ENCODE results near the gene PLAA.
"Not testable (repeated sequence)": the region's sequence is repeated elsewhere in the genome, so short reads cannot be mapped to it uniquely, and the experiment has no call there.

Gene PLAA

DNA sequence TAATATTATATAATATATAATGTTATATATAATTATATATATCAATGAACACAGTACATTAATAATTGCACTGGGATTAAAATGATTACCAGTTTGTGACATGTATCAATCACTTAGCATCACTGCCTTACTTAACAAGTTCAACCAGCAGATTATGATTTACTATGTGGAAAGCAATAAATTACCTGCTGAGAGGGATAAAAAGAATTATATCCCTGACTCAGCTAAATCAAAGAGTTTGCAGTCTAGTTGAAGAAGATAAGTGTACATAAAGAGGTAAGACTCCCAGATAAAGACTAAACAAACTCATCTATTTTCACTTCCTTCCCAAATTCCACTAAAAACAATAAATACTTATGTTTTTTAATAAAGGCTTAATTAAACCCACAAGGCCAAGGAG, 11.2 kb downstream of the PLAA start:
- DNase-seq = no peak

- no peak for DNase-seq
Measured at GRCh38 chr9:26928902-26929495, 18.0 kb downstream of the PLAA start.

GRCh38 chr9:26925609-26926008, 21.4 kb downstream of the PLAA start:
- no peak for DNase-seq

DNA sequence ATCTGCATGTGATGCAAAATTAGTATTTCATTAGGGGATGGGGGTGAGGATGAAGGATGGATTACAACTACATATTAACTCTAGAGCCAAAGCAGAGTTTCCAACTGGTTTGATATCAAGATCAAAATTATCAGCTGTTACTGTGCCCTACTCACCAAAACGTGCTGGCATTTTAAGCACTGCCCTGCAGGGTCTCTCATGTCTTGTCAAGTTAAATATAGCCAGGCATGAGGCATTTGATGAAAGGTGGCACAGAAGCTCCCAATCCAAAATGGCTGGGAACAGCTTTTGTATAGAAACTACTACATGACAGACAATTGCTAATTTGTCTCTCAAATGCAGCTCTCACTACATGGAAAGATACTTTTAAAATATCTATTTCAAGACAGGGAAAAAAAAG, 27.3 kb downstream of the PLAA start:
- no peak for DNase-seq

- DNase-seq = no peak
Measured at GRCh38 chr9:26913138-26913668, 33.8 kb downstream of the PLAA start.

GRCh38 chr9:26904671-26905070, 42.4 kb downstream of the PLAA start:
- DNase-seq = no peak

GRCh38 chr9:26904070-26904469, 43.0 kb downstream of the PLAA start:
- DNase-seq = no peak

DNA sequence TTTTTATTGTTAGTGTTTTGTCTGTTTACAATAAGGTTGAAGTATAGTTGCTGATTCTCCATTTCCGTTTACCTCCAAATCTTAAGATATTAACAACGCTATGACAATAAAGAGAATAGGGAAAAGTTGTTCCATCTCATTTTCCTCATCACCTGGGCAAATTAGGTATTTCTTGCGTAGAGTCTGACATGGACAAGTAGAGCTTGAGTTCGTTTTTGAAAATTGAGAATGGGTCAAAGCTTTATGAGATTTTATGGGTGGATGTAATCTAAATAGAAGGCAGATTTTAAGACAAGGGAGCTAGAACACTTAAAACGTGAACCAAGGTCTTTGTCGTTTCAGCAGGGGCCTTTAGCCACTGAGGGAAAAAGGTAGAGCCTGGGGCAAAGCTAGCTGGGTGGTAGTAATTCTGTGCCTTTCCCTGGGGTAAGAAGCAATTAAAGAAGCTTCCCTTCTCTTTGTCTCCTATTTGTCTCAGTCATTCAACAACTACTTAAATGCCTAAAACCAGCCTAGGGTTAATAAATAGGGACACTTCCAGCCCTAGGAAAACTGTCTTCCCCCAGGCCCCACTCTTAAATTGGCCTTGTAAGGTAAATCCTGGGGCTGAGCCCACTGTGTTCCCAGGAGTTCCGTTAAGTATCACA, 53.9 kb downstream of the PLAA start:
- DNase-seq = no peak

DNA sequence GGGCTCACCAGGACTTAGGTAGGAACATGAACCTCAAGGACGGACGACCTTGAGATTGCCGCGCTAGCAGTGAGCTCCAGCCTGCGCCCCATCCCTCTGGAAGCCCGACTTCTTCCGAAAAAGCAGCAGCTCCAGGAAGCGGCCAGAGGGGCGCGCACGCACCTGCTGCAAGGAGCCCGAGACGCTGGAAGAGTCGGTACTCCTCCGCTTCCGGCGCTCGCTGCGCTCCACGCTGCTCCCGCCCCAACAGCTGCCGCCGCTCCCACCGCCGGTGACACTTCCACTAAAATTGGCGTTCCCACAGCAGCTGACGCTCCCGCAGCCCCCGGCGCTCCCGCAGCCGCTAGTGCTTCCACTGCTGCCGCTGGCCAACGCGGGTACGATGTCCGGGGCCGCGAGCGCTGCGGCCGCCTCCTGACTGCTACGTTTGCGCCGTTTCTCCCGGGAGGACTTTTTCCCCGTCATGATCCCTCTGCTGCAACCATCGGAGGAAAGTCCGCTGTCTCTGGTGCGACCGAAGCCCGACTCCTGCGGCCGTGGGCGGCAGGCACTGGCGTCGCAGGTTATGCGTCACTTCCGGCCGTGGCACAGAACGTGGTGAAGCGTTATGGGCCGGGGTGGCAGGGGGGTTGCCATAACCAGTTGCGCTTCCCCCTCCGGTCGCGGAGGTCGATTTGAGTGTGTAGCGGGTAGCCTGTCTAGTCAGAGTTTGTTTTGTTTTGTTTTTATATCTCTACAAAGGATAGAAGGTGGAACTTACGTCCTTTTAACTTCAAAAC, 54.6 kb downstream of the PLAA start, which contains the start of gene CAAP1:
CAAP1 (minus strand) TSS at position 552 of the 779 bp plus-strand sequence; CDS start at position 465, 87 bp downstream.
- DNase-seq = peak; percentile 17 to 95 (median 86)

- no peak for DNase-seq
Measured at GRCh38 chr9:26891726-26892125, 55.3 kb downstream of the PLAA start.

GRCh38 chr9:26888271-26888670, 58.8 kb downstream of the PLAA start:
- no peak for DNase-seq

- no peak for DNase-seq
Measured at GRCh38 chr9:26882154-26882553, 64.9 kb downstream of the PLAA start.

- DNase-seq = no peak
Measured at GRCh38 chr9:26880262-26880661, 66.8 kb downstream of the PLAA start.

DNA sequence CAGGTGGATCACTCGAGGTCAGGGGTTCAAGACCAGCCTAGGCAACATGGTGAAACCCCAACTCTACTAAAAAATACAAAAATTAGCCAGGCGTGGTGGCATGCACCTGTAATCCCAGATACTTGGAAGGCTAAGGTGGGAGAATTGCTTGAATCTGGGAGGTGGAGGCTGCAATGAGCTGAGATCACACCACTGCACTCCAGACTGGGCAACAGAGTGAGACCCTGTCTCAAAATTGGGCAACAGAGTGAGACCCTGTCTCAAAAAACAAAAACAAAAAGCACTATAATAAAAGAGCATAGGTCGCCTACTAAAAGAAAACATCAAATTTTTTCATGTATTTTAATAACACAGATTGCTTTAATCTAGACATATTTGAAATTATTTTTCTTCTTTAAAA, 71.9 kb downstream of the PLAA start:
- not testable (repeated sequence) for DNase-seq

DNA sequence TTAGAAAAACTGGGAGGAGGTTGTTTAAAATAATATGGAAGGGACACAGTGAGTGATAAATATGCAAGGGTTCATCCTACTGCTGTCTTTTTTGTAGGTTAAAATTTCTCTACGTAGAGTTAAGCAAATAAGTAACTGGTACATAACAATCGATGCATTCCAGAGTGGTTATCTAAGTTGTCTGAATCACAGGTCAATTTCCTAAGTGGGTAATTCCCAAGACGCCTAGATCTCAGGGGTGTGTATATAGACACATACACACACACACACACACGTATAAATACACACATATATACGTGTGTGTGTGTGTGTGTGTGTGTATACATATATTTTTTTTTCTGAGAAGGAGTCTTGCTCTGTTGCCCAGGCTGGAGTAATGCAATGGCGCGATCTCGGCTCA, 76.8 kb downstream of the PLAA start:
- no peak for DNase-seq

- no peak for DNase-seq
Measured at GRCh38 chr9:26863074-26863473, 84.0 kb downstream of the PLAA start.

GRCh38 chr9:26856413-26857032, 90.5 kb downstream of the PLAA start:
- peak in 5 of 56 donors; percentile 0 to 24 (median 1) for DNase-seq

Data from nucleus accumbens (tissue), 56 donors.